HCT116 (cell line): Measurements from ENCODE around the gene ACY1. TPM values are rescaled to one million over a fixed set of nuclear protein-coding genes. Genes with fewer than 3 reads are reported as not detected.

Source experiments
- ATAC-seq: fragments of 200-7000 bp; cut with Tn5 transposase; 2 replicates; pipeline ENCODE4 v1.9.1; 2020; ENCODE audit warnings: mild to moderate bottlenecking, moderate library complexity
- BruUV-seq: library from RNA; stranded (reverse); fragments of 400-500 nt; replicated peaks from 2 replicates; lab custom pipeline; 2021; lab: Mats Ljungman, UMichigan
- CTCF ChIA-PET: fragments of 300-600 bp; sonication (Branson Sonifier 250); formaldehyde crosslinking; loops from one replicate; lab custom pipeline; 2021; ENCODE audit warnings: antibody characterized with exemption; lab: Charles Lee
- POLR2A ChIA-PET: fragments of 300-600, 350-600 bp; sonication (Branson Sonifier 250); formaldehyde crosslinking; loops from one replicate; lab custom pipeline; 2021; ENCODE audit warnings: antibody characterized with exemption; lab: Charles Lee
- RAD21 ChIA-PET, 2 experiments: fragments of 300-600 bp; sonication (Branson Sonifier 250); formaldehyde crosslinking; loops; one replicate each; lab custom pipeline; 2023; ENCODE audit warnings: low total read pairs in 2 of 2; ENCODE audit not compliant: uncharacterized antibody in 2 of 2, unreplicated experiment in 2 of 2, low non-redundant PET in 1 of 2; lab: Charles Lee
- DNase-seq: peaks from one replicate; pipeline ENCODE4 v3.0.0-alpha.2; 2010; ENCODE audit warnings: low read depth, low spot score
- H2AFZ ChIP-seq: fragments of 200-600 bp; shearing (Covaris generic), sonication (generic); 2 replicates; pipeline ENCODE4 v1.6.1; 2017; ENCODE audit warnings: low read depth, mixed run types, mixed read lengths, antibody characterized with exemption, low read length; ENCODE audit not compliant: poor library complexity, severe bottlenecking
- H3K27ac ChIP-seq: 2 replicates; pipeline ENCODE4 v1.5.1; 2012; ENCODE audit warnings: low read depth, low read length
- H3K27me3 ChIP-seq: fragments of 200-600 bp; sonication (generic); 2 replicates; pipeline ENCODE4 v1.6.1; 2016; ENCODE audit warnings: mixed run types, low read length, mixed read lengths; ENCODE audit not compliant: insufficient read depth
- H3K36me3 ChIP-seq, 2 experiments: fragments of 200-500 bp in 1 of 2; fragments of 200-600 bp in 1 of 2; sonication (Bioruptor generic) in 1 of 2; sonication (generic) in 1 of 2; 2 replicates each; pipeline versions ENCODE4 v1.5.1 to v1.6.1; 2014 to 2016; ENCODE audit warnings: low read length in 2 of 2, inconsistent platforms in 1 of 2, mixed read lengths in 1 of 2, mixed run types in 1 of 2; ENCODE audit not compliant: insufficient read depth in 2 of 2, control insufficient read depth in 1 of 2
- H3K4me1 ChIP-seq, 2 experiments: fragments of 200-600 bp in 1 of 2; sonication (generic) in 1 of 2; 2 replicates each; pipeline versions ENCODE4 v1.5.1 to v1.6.1; 2012 to 2017; ENCODE audit warnings: low read length in 2 of 2, inconsistent platforms in 1 of 2, mild to moderate bottlenecking in 1 of 2, mixed read lengths in 1 of 2, mixed run types in 1 of 2, moderate library complexity in 1 of 2; ENCODE audit not compliant: insufficient read depth in 2 of 2, control insufficient read depth in 1 of 2
- H3K4me2 ChIP-seq: fragments of 200-600 bp; sonication (generic); 2 replicates; pipeline ENCODE4 v1.6.1; 2017; ENCODE audit warnings: mixed run types, low read length, mixed read lengths
- H3K4me3 ChIP-seq, 2 experiments: fragments of 200-600 bp in 1 of 2; sonication (generic) in 1 of 2; replicated peaks in 1 of 2; 2 replicates each; pipeline ENCODE4 v1.5.1; 2011 to 2016; ENCODE audit warnings: low read length in 2 of 2, control low read depth in 1 of 2, low read depth in 1 of 2, mild to moderate bottlenecking in 1 of 2, mixed read lengths in 1 of 2, mixed run types in 1 of 2
- H3K79me2 ChIP-seq: fragments of 200-600 bp; sonication (generic); 2 replicates; pipeline ENCODE4 v1.6.1; 2017; ENCODE audit warnings: mild to moderate bottlenecking, mixed run types, low read length, moderate library complexity, mixed read lengths; ENCODE audit not compliant: insufficient read depth
- H3K9ac ChIP-seq: fragments of 200-600 bp; sonication (generic); 2 replicates; pipeline ENCODE4 v1.6.1; 2016; ENCODE audit warnings: low read length, mixed read lengths
- H3K9me2 ChIP-seq: fragments of 200-600 bp; sonication (generic), shearing (Covaris generic); 2 replicates; pipeline ENCODE4 v1.6.1; 2017; ENCODE audit warnings: mixed run types, mild to moderate bottlenecking, moderate library complexity; ENCODE audit not compliant: insufficient read depth
- H3K9me3 ChIP-seq, 2 experiments: fragments of 200-500 bp in 1 of 2; fragments of 200-600 bp in 1 of 2; sonication (Bioruptor generic) in 1 of 2; sonication (generic) in 1 of 2; 2 replicates each; pipeline ENCODE4 v1.6.1; 2014 to 2017; ENCODE audit warnings: low read length in 2 of 2, mixed read lengths in 2 of 2, inconsistent platforms in 1 of 2, low read depth in 1 of 2, mild to moderate bottlenecking in 1 of 2, mixed run types in 1 of 2, moderate library complexity in 1 of 2; ENCODE audit not compliant: control insufficient read depth in 1 of 2, insufficient read depth in 1 of 2
- H4K20me1 ChIP-seq: fragments of 200-600 bp; sonication (generic), shearing (Covaris generic); 2 replicates; pipeline ENCODE4 v1.6.1; 2017; ENCODE audit warnings: mixed run types, mild to moderate bottlenecking, moderate library complexity; ENCODE audit not compliant: insufficient read depth
- CBX3 ChIP-seq: IDR thresholded peaks from 2 replicates; pipeline ENCODE4 v1.6.1; 2012; ENCODE audit warnings: low read depth
- ELF1 ChIP-seq: IDR thresholded peaks from 2 replicates; pipeline ENCODE4 v1.6.1; 2012; ENCODE audit warnings: low read depth, borderline replicate concordance
- EZH2 ChIP-seq: fragments of 200-600 bp; sonication (generic); IDR thresholded peaks from 2 replicates; pipeline ENCODE4 v1.6.1; 2017; ENCODE audit warnings: antibody characterized with exemption, mixed run types
- FOSL1 ChIP-seq: IDR thresholded peaks from 2 replicates; pipeline ENCODE4 v1.6.1; 2012; ENCODE audit warnings: low read depth
- JUND ChIP-seq: IDR thresholded peaks from 2 replicates; pipeline ENCODE4 v1.6.1; 2012
- POLR2A ChIP-seq: IDR thresholded peaks from 2 replicates; pipeline ENCODE4 v1.7.0; 2011; ENCODE audit warnings: borderline replicate concordance; ENCODE audit not compliant: insufficient read depth, insufficient read length; ENCODE audit errors: extremely low read depth
- RAD21 ChIP-seq: IDR thresholded peaks from 2 replicates; pipeline ENCODE4 v1.6.1; 2012; ENCODE audit warnings: low read depth, mild to moderate bottlenecking
- SIN3A ChIP-seq: IDR thresholded peaks from 2 replicates; pipeline ENCODE4 v1.6.1; 2012; ENCODE audit warnings: low read depth
- SP1 ChIP-seq: IDR thresholded peaks from 2 replicates; pipeline ENCODE4 v1.6.1; 2012; ENCODE audit warnings: low read depth
- TCF7L2 ChIP-seq: IDR thresholded peaks from 2 replicates; pipeline ENCODE4 v1.7.0; 2011; ENCODE audit warnings: borderline replicate concordance, inconsistent platforms; ENCODE audit not compliant: insufficient read depth, insufficient read length; ENCODE audit errors: extremely low read depth
- YY1 ChIP-seq: IDR thresholded peaks from 2 replicates; pipeline ENCODE4 v1.6.1; 2011; ENCODE audit warnings: low read length, low read depth, moderate library complexity, mild to moderate bottlenecking; ENCODE audit not compliant: insufficient replicate concordance; ENCODE audit errors: extremely low read depth
- ZFX ChIP-seq: fragments of 450-650 bp; IDR thresholded peaks from 2 replicates; pipeline ENCODE4 v1.6.1; 2017
- ZNF274 ChIP-seq: fragments of 200-500 bp; sonication (Bioruptor generic); IDR thresholded peaks from 2 replicates; pipeline ENCODE4 v1.6.1; 2014; ENCODE audit warnings: mild to moderate bottlenecking, low read depth, low read length, inconsistent platforms
- intact Hi-C: fragments of 100-400 bp; cut with micrococcal nuclease; formaldehyde crosslinking; loops from 2 replicates; pipeline ENCODE4 v1.10.0; 2022
- total RNA-seq: library from RNA; stranded (reverse); gene quantifications from one replicate; pipeline ENCODE4 v1.2.1, GENCODE V29; 2021; ENCODE audit not compliant: unreplicated experiment
- TF ChIP-seq, protein P1 (sequence below): IDR thresholded peaks from 2 replicates; pipeline ENCODE4 v1.6.1; 2011; ENCODE audit warnings: mild to moderate bottlenecking, low read length, moderate library complexity; ENCODE audit not compliant: insufficient replicate concordance; ENCODE audit errors: extremely low read depth
- TF ChIP-seq, protein P2 (sequence below): IDR thresholded peaks from 2 replicates; pipeline ENCODE4 v1.6.1; 2012
- TF ChIP-seq, protein P3 (sequence below): IDR thresholded peaks from 2 replicates; pipeline ENCODE4 v1.6.1; 2012

Gene ACY1
- total RNA-seq, 1 experiment from 2014 or later = 73.2 TPM

DNA sequence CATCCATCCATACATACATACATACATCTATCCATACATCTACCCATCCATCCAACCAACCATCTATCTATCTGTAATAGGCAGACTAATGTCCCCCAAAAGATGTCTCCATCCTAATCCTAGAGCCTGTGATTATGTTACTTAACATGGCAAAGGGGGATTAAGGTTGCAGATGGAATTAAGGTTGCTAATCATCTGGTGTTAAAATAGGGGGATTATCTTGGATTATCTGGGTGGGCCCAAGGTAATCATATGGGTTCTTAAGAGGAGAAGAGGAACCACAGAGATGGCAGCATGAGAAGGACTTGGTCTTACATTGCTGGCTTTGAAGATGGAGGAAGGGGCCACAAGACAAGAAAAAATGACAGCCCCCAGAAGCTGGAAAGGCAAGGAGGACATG, 27.1 kb downstream of the ACY1 start:
- BruUV-seq = no TSS peak
- CTCF ChIA-PET = no interaction called here
- no peaks in the 10 kb centered on the region for H4K20me1 ChIP-seq
- POLR2A ChIA-PET = interaction anchor here (2.4 kb wide), 1 partner anchor 14 kb away, joined by 11 read pairs; the partner anchor contains the start of gene RPL29
- no peak for DNase-seq
- H3K27me3 ChIP-seq = no peaks in the 10 kb centered on the region
- intact Hi-C loops = no loop called here
- H3K4me3 ChIP-seq = no peak overlapping the region
- no peak overlapping the region for H3K4me2 ChIP-seq
- H3K36me3 ChIP-seq = no peaks in the 10 kb centered on the region
- H3K9me3 ChIP-seq = no peaks in the 10 kb centered on the region
- RAD21 ChIA-PET = no interaction called here
- no peak for TF ChIP-seq FOSL1
- TF ChIP-seq, protein P1, sequence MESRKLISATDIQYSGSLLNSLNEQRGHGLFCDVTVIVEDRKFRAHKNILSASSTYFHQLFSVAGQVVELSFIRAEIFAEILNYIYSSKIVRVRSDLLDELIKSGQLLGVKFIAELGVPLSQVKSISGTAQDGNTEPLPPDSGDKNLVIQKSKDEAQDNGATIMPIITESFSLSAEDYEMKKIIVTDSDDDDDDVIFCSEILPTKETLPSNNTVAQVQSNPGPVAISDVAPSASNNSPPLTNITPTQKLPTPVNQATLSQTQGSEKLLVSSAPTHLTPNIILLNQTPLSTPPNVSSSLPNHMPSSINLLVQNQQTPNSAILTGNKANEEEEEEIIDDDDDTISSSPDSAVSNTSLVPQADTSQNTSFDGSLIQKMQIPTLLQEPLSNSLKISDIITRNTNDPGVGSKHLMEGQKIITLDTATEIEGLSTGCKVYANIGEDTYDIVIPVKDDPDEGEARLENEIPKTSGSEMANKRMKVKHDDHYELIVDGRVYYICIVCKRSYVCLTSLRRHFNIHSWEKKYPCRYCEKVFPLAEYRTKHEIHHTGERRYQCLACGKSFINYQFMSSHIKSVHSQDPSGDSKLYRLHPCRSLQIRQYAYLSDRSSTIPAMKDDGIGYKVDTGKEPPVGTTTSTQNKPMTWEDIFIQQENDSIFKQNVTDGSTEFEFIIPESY = no peak
- no peak for TF ChIP-seq EZH2
- no peak for TF ChIP-seq YY1
- TF ChIP-seq, protein P2, sequence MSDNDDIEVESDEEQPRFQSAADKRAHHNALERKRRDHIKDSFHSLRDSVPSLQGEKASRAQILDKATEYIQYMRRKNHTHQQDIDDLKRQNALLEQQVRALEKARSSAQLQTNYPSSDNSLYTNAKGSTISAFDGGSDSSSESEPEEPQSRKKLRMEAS = no peak
- TF ChIP-seq SIN3A = no peak
- TF ChIP-seq RAD21 = no peak
- TF ChIP-seq, protein P3, sequence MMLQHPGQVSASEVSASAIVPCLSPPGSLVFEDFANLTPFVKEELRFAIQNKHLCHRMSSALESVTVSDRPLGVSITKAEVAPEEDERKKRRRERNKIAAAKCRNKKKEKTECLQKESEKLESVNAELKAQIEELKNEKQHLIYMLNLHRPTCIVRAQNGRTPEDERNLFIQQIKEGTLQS = no peak
- TF ChIP-seq SP1 = no peak
- TF ChIP-seq TCF7L2 = no peak
- no peak for TF ChIP-seq POLR2A
- no peak for TF ChIP-seq ZNF274
- TF ChIP-seq ELF1 = no peak
- TF ChIP-seq CBX3 = no peak
- TF ChIP-seq ZFX = no peak
- TF ChIP-seq JUND = no peak
- TF ChIP-seq, all 23 proteins: peak for 0
- no peaks in the 10 kb centered on the region for H3K79me2 ChIP-seq
- no peak overlapping the region for H3K27ac ChIP-seq
- peaks cover 3 to 13% of the 10 kb centered on the region in 2 experiments; a peak in 3 of 4 replicates for H3K4me1 ChIP-seq
- no peak overlapping the region for H2AFZ ChIP-seq
- no peaks in the 10 kb centered on the region for H3K9me2 ChIP-seq
- no peak for ATAC-seq
- H3K9ac ChIP-seq = no peak overlapping the region
